ENCODE results near the gene PLXNA2. TPM values are rescaled to one million over a fixed set of nuclear protein-coding genes. Genes with fewer than 3 reads are reported as not detected.

The PLXNA2 gene
- 0.07 and 0.37 TPM in 2 replicates for total RNA-seq

- H3K27me3 Mint-ChIP-seq (ENCODE audit: low read depth), result peaks cover 46% of the 10 kb centered on the region
- no peaks in the 10 kb centered on the region for H3K9me3 Mint-ChIP-seq
- no peaks in the 10 kb centered on the region for H3K36me3 Mint-ChIP-seq (ENCODE audit: low read depth)
- peak within 1 kb of the TSS; percentile 74 for H3K4me3 Mint-ChIP-seq (ENCODE audit: low read depth)
- H3K4me1 Mint-ChIP-seq (ENCODE audit: low read depth), result peaks cover 9% of the 10 kb centered on the region
- intact Hi-C loops (cut with micrococcal nuclease), result loop anchor here (1.0 to 2.0 kb wide), 2 partner anchors 111 to 223 kb away; no protein-coding TSS in a partner anchor
- peak within 1 kb of the TSS; percentile 21 for H3K27ac Mint-ChIP-seq
- DNase-seq (ENCODE audit: low spot score), result peak; percentile 55
These were observed at the start of gene PLXNA2 for GRCh38 chr1:208243967-208244916. Gene PLXNA2, minus strand, starts transcription at chr1:208244384. Its CDS starts 26,462 bp downstream, at chr1:208217922.

- Mint-ChIP-seq H3K36me3 (ENCODE audit: low read depth) (no peaks in the 10 kb centered on the region), H3K9me3 (no peaks in the 10 kb centered on the region), H3K27ac (no peak overlapping the region), H3K4me1 (ENCODE audit: low read depth) (no peaks in the 10 kb centered on the region), H3K4me3 (ENCODE audit: low read depth) (no peak overlapping the region), H3K27me3 (ENCODE audit: low read depth) (peaks cover 8% of the 10 kb centered on the region)
- intact Hi-C loops (cut with micrococcal nuclease), result no loop called here
- no peak for DNase-seq (ENCODE audit: low spot score)
These were observed 48.7 kb upstream of the PLXNA2 start for GRCh38 chr1:208292908-208293307.

GRCh38 chr1:208291923-208292711 lies 47.9 kb upstream of the PLXNA2 start:
- Mint-ChIP-seq H3K27me3 (ENCODE audit: low read depth) (peaks cover 8% of the 10 kb centered on the region), H3K4me1 (ENCODE audit: low read depth) (no peaks in the 10 kb centered on the region), H3K36me3 (ENCODE audit: low read depth) (no peaks in the 10 kb centered on the region), H3K4me3 (ENCODE audit: low read depth) (no peak overlapping the region), H3K27ac (no peak overlapping the region), H3K9me3 (no peaks in the 10 kb centered on the region)
- no peak for DNase-seq (ENCODE audit: low spot score)
- intact Hi-C loops (cut with micrococcal nuclease), result no loop called here

- peaks cover 9% of the 10 kb centered on the region for H3K27me3 Mint-ChIP-seq (ENCODE audit: low read depth)
- no peaks in the 10 kb centered on the region for H3K36me3 Mint-ChIP-seq (ENCODE audit: low read depth)
- intact Hi-C loops (cut with micrococcal nuclease), result no loop called here
- H3K4me1 Mint-ChIP-seq (ENCODE audit: low read depth), result no peaks in the 10 kb centered on the region
- no peaks in the 10 kb centered on the region for H3K9me3 Mint-ChIP-seq
- H3K4me3 Mint-ChIP-seq (ENCODE audit: low read depth), result no peak overlapping the region
- no peak for DNase-seq (ENCODE audit: low spot score)
- H3K27ac Mint-ChIP-seq, result no peak overlapping the region
These were observed 46.9 kb upstream of the PLXNA2 start for GRCh38 chr1:208291129-208291528.

GRCh38 chr1:208289716-208290115 lies 45.5 kb upstream of the PLXNA2 start:
- Mint-ChIP-seq H3K36me3 (ENCODE audit: low read depth) (no peaks in the 10 kb centered on the region), H3K27me3 (ENCODE audit: low read depth) (peaks cover 9% of the 10 kb centered on the region), H3K27ac (no peak overlapping the region), H3K4me1 (ENCODE audit: low read depth) (no peaks in the 10 kb centered on the region), H3K4me3 (ENCODE audit: low read depth) (no peak overlapping the region), H3K9me3 (no peaks in the 10 kb centered on the region)
- no peak for DNase-seq (ENCODE audit: low spot score)
- intact Hi-C loops (cut with micrococcal nuclease), result no loop called here

GRCh38 chr1:208288495-208288894 lies 44.3 kb upstream of the PLXNA2 start:
- Mint-ChIP-seq H3K4me3 (ENCODE audit: low read depth) (no peak overlapping the region), H3K27ac (no peak overlapping the region), H3K9me3 (no peaks in the 10 kb centered on the region), H3K4me1 (ENCODE audit: low read depth) (no peaks in the 10 kb centered on the region), H3K36me3 (ENCODE audit: low read depth) (no peaks in the 10 kb centered on the region), H3K27me3 (ENCODE audit: low read depth) (peaks cover 8% of the 10 kb centered on the region)
- DNase-seq (ENCODE audit: low spot score), result no peak
- intact Hi-C loops (cut with micrococcal nuclease), result no loop called here

- Mint-ChIP-seq H3K9me3 (no peaks in the 10 kb centered on the region), H3K27me3 (ENCODE audit: low read depth) (peaks cover 10% of the 10 kb centered on the region), H3K36me3 (ENCODE audit: low read depth) (no peaks in the 10 kb centered on the region), H3K4me3 (ENCODE audit: low read depth) (no peak overlapping the region), H3K27ac (no peak overlapping the region), H3K4me1 (ENCODE audit: low read depth) (no peaks in the 10 kb centered on the region)
- no peak for DNase-seq (ENCODE audit: low spot score)
- intact Hi-C loops (cut with micrococcal nuclease), result no loop called here
These were observed 36.7 kb upstream of the PLXNA2 start for GRCh38 chr1:208280681-208281450.

- intact Hi-C loops (cut with micrococcal nuclease), result no loop called here
- DNase-seq (ENCODE audit: low spot score), result no peak
- Mint-ChIP-seq H3K27ac (no peak overlapping the region), H3K36me3 (ENCODE audit: low read depth) (no peaks in the 10 kb centered on the region), H3K4me1 (ENCODE audit: low read depth) (no peaks in the 10 kb centered on the region), H3K9me3 (no peaks in the 10 kb centered on the region), H3K4me3 (ENCODE audit: low read depth) (no peak overlapping the region), H3K27me3 (ENCODE audit: low read depth) (peaks cover 10% of the 10 kb centered on the region)
These were observed 35.8 kb upstream of the PLXNA2 start for GRCh38 chr1:208279826-208280588.

- Mint-ChIP-seq H3K27me3 (ENCODE audit: low read depth) (peaks cover 9% of the 10 kb centered on the region), H3K4me1 (ENCODE audit: low read depth) (no peaks in the 10 kb centered on the region)
These were observed 34.5 kb upstream of the PLXNA2 start for GRCh38 chr1:208278638-208279037.

GRCh38 chr1:208276757-208277435 lies 32.7 kb upstream of the PLXNA2 start:
- H3K27ac Mint-ChIP-seq, result no peak overlapping the region

More at GRCh38 chr1:208278638-208279037, 34.5 kb upstream of the PLXNA2 start:
- no peak overlapping the region for H3K4me3 Mint-ChIP-seq (ENCODE audit: low read depth)
- H3K9me3 Mint-ChIP-seq, result no peaks in the 10 kb centered on the region
- no peak for DNase-seq (ENCODE audit: low spot score)
- no peaks in the 10 kb centered on the region for H3K36me3 Mint-ChIP-seq (ENCODE audit: low read depth)
- no peak overlapping the region for H3K27ac Mint-ChIP-seq
- intact Hi-C loops (cut with micrococcal nuclease), result no loop called here

GRCh38 chr1:208275083-208275482 lies 30.9 kb upstream of the PLXNA2 start:
- peaks cover 11% of the 10 kb centered on the region for H3K27me3 Mint-ChIP-seq (ENCODE audit: low read depth)
- DNase-seq (ENCODE audit: low spot score), result no peak
- no peaks in the 10 kb centered on the region for H3K9me3 Mint-ChIP-seq
- intact Hi-C loops (cut with micrococcal nuclease), result no loop called here
- no peaks in the 10 kb centered on the region for H3K36me3 Mint-ChIP-seq (ENCODE audit: low read depth)
- H3K27ac Mint-ChIP-seq, result no peak overlapping the region
- H3K4me1 Mint-ChIP-seq (ENCODE audit: low read depth), result no peaks in the 10 kb centered on the region
- H3K4me3 Mint-ChIP-seq (ENCODE audit: low read depth), result no peak overlapping the region

More at GRCh38 chr1:208276757-208277435, 32.7 kb upstream of the PLXNA2 start:
- H3K36me3 Mint-ChIP-seq (ENCODE audit: low read depth), result no peaks in the 10 kb centered on the region
- peaks cover 8% of the 10 kb centered on the region for H3K27me3 Mint-ChIP-seq (ENCODE audit: low read depth)
- H3K4me3 Mint-ChIP-seq (ENCODE audit: low read depth), result no peak overlapping the region
- DNase-seq (ENCODE audit: low spot score), result no peak
- intact Hi-C loops (cut with micrococcal nuclease), result no loop called here
- no peaks in the 10 kb centered on the region for H3K9me3 Mint-ChIP-seq
- H3K4me1 Mint-ChIP-seq (ENCODE audit: low read depth), result no peaks in the 10 kb centered on the region
